IMR-90 (cell line): ENCODE data around the gene LSM14A. TPM values are rescaled to one million over a fixed set of nuclear protein-coding genes. Genes with fewer than 3 reads are reported as not detected.

Source experiments
- ATAC-seq: fragments of 200-7000 bp; cut with Tn5 transposase; 2 replicates; pipeline ENCODE4 v1.9.1; 2020; ENCODE audit warnings: low read depth, mild to moderate bottlenecking, moderate library complexity
- BruUV-seq: library from RNA; stranded (reverse); fragments of 400-500 nt; replicated peaks from 2 replicates; lab custom pipeline; 2021; lab: Mats Ljungman, UMichigan
- CTCF ChIA-PET: fragments of 300-600 bp; formaldehyde crosslinking; extraction: SDS; loops from one replicate; lab custom pipeline; 2021; ENCODE audit warnings: antibody characterized with exemption; lab: Yijun Ruan, JAX
- POLR2A ChIA-PET: fragments of 300-600 bp; sonication (Branson Sonifier 250); formaldehyde crosslinking; loops from one replicate; lab custom pipeline; 2022; ENCODE audit warnings: antibody characterized with exemption; ENCODE audit not compliant: unreplicated experiment; lab: Charles Lee
- DNase-seq: peaks from one replicate; pipeline ENCODE4 v3.0.0; 2013
- H2AFZ ChIP-seq: replicated peaks from 2 replicates; pipeline ENCODE3; 2013; ENCODE audit warnings: low read length, mild to moderate bottlenecking; ENCODE audit not compliant: poor library complexity
- H2AK5ac ChIP-seq: 2 replicates; pipeline ENCODE4 v1.6.1; 2013; ENCODE audit warnings: low read depth, low read length, inconsistent platforms
- H2AK9ac ChIP-seq: replicated peaks from 2 replicates; pipeline ENCODE3; 2013; ENCODE audit warnings: mild to moderate bottlenecking, low read depth, low read length, moderate library complexity; ENCODE audit not compliant: poor library complexity
- H2BK120ac ChIP-seq: 2 replicates; pipeline ENCODE4 v1.6.1; 2013; ENCODE audit warnings: low read depth, low read length, inconsistent platforms
- H2BK15ac ChIP-seq: 3 replicates; pipeline ENCODE4 v1.6.1; 2013; ENCODE audit warnings: low read depth, low read length, inconsistent platforms
- H2BK20ac ChIP-seq: 2 replicates; pipeline ENCODE4 v1.6.1; 2013; ENCODE audit warnings: low read depth, mild to moderate bottlenecking, inconsistent platforms, low read length, moderate library complexity
- H2BK5ac ChIP-seq: 2 replicates; pipeline ENCODE4 v1.6.1; 2013; ENCODE audit warnings: mild to moderate bottlenecking, low read depth, low read length, inconsistent platforms; ENCODE audit not compliant: poor library complexity, severe bottlenecking
- H3K14ac ChIP-seq: replicated peaks from 2 replicates; pipeline ENCODE4 v1.6.1; 2013; ENCODE audit warnings: low read depth, low read length, inconsistent platforms
- H3K18ac ChIP-seq: 2 replicates; pipeline ENCODE4 v1.6.1; 2013; ENCODE audit warnings: low read depth, low read length, control low read depth
- H3K23ac ChIP-seq: 2 replicates; pipeline ENCODE4 v1.6.1; 2013; ENCODE audit warnings: low read depth, low read length, inconsistent platforms
- H3K27ac ChIP-seq: 2 replicates; pipeline ENCODE4 v1.5.1; 2013; ENCODE audit warnings: mild to moderate bottlenecking, control low read depth, low read length; ENCODE audit not compliant: insufficient read depth
- H3K27me3 ChIP-seq: 2 replicates; pipeline ENCODE4 v1.6.1; 2013; ENCODE audit warnings: low read length; ENCODE audit not compliant: control insufficient read depth, insufficient read depth
- H3K36me3 ChIP-seq: 2 replicates; pipeline ENCODE4 v1.6.1; 2013; ENCODE audit warnings: low read length, mixed read lengths; ENCODE audit not compliant: control insufficient read depth, insufficient read depth
- H3K4ac ChIP-seq: 2 replicates; pipeline ENCODE4 v1.6.1; 2013; ENCODE audit warnings: low read depth, low read length, inconsistent platforms
- H3K4me1 ChIP-seq: 2 replicates; pipeline ENCODE4 v1.6.1; 2013; ENCODE audit warnings: low read length, mixed read lengths; ENCODE audit not compliant: control insufficient read depth, insufficient read depth
- H3K4me2 ChIP-seq: 2 replicates; pipeline ENCODE4 v1.6.1; 2013; ENCODE audit warnings: low read depth, mild to moderate bottlenecking, control low read depth, low read length, moderate library complexity
- H3K4me3 ChIP-seq: 2 replicates; pipeline ENCODE4 v1.5.1; 2013; ENCODE audit warnings: low read depth, mild to moderate bottlenecking, control low read depth, low read length, moderate library complexity; ENCODE audit not compliant: insufficient read depth
- H3K56ac ChIP-seq: 2 replicates; pipeline ENCODE4 v1.6.1; 2013; ENCODE audit warnings: low read length, inconsistent platforms; ENCODE audit not compliant: insufficient read depth; ENCODE audit errors: extremely low read depth
- H3K79me1 ChIP-seq, 2 experiments: 2 replicates each; pipeline ENCODE4 v1.6.1; 2013; ENCODE audit warnings: low read length in 2 of 2, inconsistent platforms in 1 of 2, low read depth in 1 of 2
- H3K9ac ChIP-seq: 2 replicates; pipeline ENCODE4 v1.6.1; 2013; ENCODE audit warnings: low read depth, low read length, control low read depth
- H3K9me1 ChIP-seq: 2 replicates; pipeline ENCODE4 v1.6.1; 2013; ENCODE audit warnings: low read length, inconsistent platforms; ENCODE audit not compliant: insufficient read depth
- H3K9me3 ChIP-seq: 2 replicates; pipeline ENCODE4 v1.6.1; 2013; ENCODE audit warnings: low read length; ENCODE audit not compliant: control insufficient read depth, insufficient read depth
- H4K20me1 ChIP-seq: 2 replicates; pipeline ENCODE4 v1.6.1; 2013; ENCODE audit warnings: low read length, inconsistent platforms; ENCODE audit not compliant: insufficient read depth
- H4K5ac ChIP-seq: 2 replicates; pipeline ENCODE4 v1.6.1; 2013; ENCODE audit warnings: mild to moderate bottlenecking, low read depth, low read length, control low read depth
- H4K8ac ChIP-seq, 2 experiments: 2 replicates each; pipeline ENCODE4 v1.6.1; 2013; ENCODE audit warnings: low read depth in 2 of 2, low read length in 2 of 2, control low read depth in 1 of 2, inconsistent platforms in 1 of 2
- H4K91ac ChIP-seq: 2 replicates; pipeline ENCODE4 v1.6.1; 2013; ENCODE audit warnings: low read depth, low read length, inconsistent platforms; ENCODE audit not compliant: insufficient read depth
- CEBPB ChIP-seq: IDR thresholded peaks from 2 replicates; pipeline ENCODE4 v1.6.1; 2012; ENCODE audit warnings: low read depth, low read length, improper control_type of control experiment
- FOS ChIP-seq: fragments of 150-350 bp; IDR thresholded peaks from 2 replicates; pipeline ENCODE4 v1.6.1; 2016; ENCODE audit warnings: low read depth, low read length
- MAZ ChIP-seq: IDR thresholded peaks from 2 replicates; pipeline ENCODE4 v1.6.1; 2012; ENCODE audit warnings: low read depth, mild to moderate bottlenecking, low read length, improper control_type of control experiment, moderate library complexity, borderline replicate concordance
- MXI1 ChIP-seq: IDR thresholded peaks from 2 replicates; pipeline ENCODE4 v1.6.1; 2012; ENCODE audit warnings: low read depth, mild to moderate bottlenecking, low read length, moderate library complexity, borderline replicate concordance
- POLR2A ChIP-seq: IDR thresholded peaks from 2 replicates; pipeline ENCODE4 v1.6.1; 2012; ENCODE audit warnings: mild to moderate bottlenecking, low read depth, low read length
- RCOR1 ChIP-seq: IDR thresholded peaks from 2 replicates; pipeline ENCODE4 v1.6.1; 2012; ENCODE audit warnings: mild to moderate bottlenecking, low read length, improper control_type of control experiment; ENCODE audit not compliant: insufficient replicate concordance
- WGBS, 2 experiments: methylation state at CpG; one replicate each; pipeline versions ENCODE4 v1.1.5 to v1.1.7; 2013; ENCODE audit warnings: missing lambda C conversion rate in 2 of 2; ENCODE audit not compliant: insufficient read length in 1 of 2; ENCODE audit errors: extremely low coverage in 2 of 2; 5-methylcytosine and 5-hydroxymethylcytosine counted together
- dilution Hi-C: fragments of 300-500 bp; cut with HindIII; formaldehyde crosslinking; loops from one replicate; pipeline ENCODE4 v1.14.3; 2018; ENCODE audit warnings: low sequenced_read_pairs; ENCODE audit not compliant: unreplicated experiment
- in situ Hi-C: fragments of 300-500 bp; cut with MboI; formaldehyde crosslinking; loops from 3 replicates; pipeline ENCODE4 v1.14.3; 2019; ENCODE audit warnings: low sequenced_read_pairs, inconsistent platforms, mixed read lengths
- intact Hi-C: fragments of 100-400 bp; cut with micrococcal nuclease; formaldehyde crosslinking; loops from 2 replicates; pipeline ENCODE4 v1.10.0; 2022
- polyA plus RNA-seq, 3 experiments: library from polyadenylated mRNA; depleted of rRNA; stranded (reverse); fragments of >200 nt; gene quantifications; 2 replicates each; pipeline ENCODE4 v1.2.3, GENCODE V29; 2012; ENCODE audit warnings: low replicate concordance in 1 of 3
- total RNA-seq: library from RNA; depleted of rRNA; stranded (reverse); fragments of >200 nt; gene quantifications from 2 replicates; pipeline ENCODE4 v1.2.3, GENCODE V29; 2012
- TF ChIP-seq, protein P1 (sequence below): fragments of 150-350 bp; IDR thresholded peaks from 2 replicates; pipeline ENCODE4 v1.6.1; 2017; ENCODE audit warnings: mild to moderate bottlenecking, antibody characterized with exemption, low read length, low read depth
- TF ChIP-seq, protein P2 (sequence below): fragments of 150-350 bp; IDR thresholded peaks from 2 replicates; pipeline ENCODE4 v1.6.1; 2016; ENCODE audit warnings: low read depth, mild to moderate bottlenecking, low read length, moderate library complexity, borderline replicate concordance

The LSM14A gene
- total and polyA plus RNA-seq, 2 of the 4 experiments (the other 2 are of a cell fraction): 44.3 to 54.8 TPM

DNA sequence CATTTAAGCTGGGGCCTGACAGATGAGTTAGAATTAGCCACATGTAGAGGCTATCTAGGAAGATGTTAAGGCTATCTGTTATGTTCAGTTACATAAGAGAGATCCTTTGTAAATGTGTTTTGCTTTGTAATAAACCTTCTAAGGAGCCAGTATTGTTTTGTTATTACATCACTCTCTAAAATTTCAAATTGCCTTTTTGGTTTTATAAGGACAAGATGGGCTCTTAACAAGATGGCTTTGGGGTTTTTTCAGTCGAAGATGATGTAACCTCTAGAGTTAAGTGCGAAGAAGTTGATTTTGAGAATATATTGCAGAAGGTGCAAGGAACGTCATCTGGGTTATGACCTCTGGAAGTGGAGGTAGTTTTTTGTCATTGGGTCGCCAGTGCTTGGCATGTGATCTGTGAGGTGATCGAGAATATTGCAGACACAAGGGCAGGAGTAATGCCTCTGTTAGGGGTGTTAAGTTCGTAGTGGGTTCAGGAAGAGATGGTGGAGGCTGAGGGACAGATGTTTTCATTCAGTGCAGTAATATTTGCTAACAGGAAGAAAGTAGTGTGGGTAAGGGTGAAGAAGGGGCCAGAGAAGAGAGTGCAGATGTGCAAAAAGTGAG is 12.7 kb downstream of the LSM14A start:
- Histone ChIP-seq H4K5ac (no peak overlapping the region), H3K9me3 (no peaks in the 10 kb centered on the region), H3K18ac (no peak overlapping the region), H3K27me3 (no peaks in the 10 kb centered on the region), H2BK120ac (no peak overlapping the region), H3K56ac (no peak overlapping the region), H3K27ac (no peak overlapping the region), H3K9me1 (peaks cover 18% of the 10 kb centered on the region), H3K9ac (no peak overlapping the region), H3K23ac (no peak overlapping the region; the same call in 1 of the 2 replicates), H2BK20ac (no peak overlapping the region), H2AK5ac (no peak overlapping the region), H3K79me1 (peaks cover 7 to 77% of the 10 kb centered on the region in 2 experiments), H2BK15ac (no peak overlapping the region), H3K4me1 (peaks cover 16% of the 10 kb centered on the region), H4K91ac (no peak overlapping the region), H2AK9ac (no peak overlapping the region), H3K4me3 (no peak overlapping the region), H3K14ac (no peak overlapping the region), H3K4ac (no peak overlapping the region), H4K8ac (no peak overlapping the region), H3K4me2 (peak overlapping the region; percentile 63), H2BK5ac (no peak overlapping the region), H4K20me1 (peaks cover 100% of the 10 kb centered on the region), H3K36me3 (peaks cover 4% of the 10 kb centered on the region; the same call in 1 of the 2 replicates), H2AFZ (no peak overlapping the region)
- peak; percentile 34; the same call in 1 of the 2 replicates for ATAC-seq
- TF ChIP-seq, protein P1, sequence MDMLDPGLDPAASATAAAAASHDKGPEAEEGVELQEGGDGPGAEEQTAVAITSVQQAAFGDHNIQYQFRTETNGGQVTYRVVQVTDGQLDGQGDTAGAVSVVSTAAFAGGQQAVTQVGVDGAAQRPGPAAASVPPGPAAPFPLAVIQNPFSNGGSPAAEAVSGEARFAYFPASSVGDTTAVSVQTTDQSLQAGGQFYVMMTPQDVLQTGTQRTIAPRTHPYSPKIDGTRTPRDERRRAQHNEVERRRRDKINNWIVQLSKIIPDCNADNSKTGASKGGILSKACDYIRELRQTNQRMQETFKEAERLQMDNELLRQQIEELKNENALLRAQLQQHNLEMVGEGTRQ: no peak
- TF ChIP-seq, protein P2, sequence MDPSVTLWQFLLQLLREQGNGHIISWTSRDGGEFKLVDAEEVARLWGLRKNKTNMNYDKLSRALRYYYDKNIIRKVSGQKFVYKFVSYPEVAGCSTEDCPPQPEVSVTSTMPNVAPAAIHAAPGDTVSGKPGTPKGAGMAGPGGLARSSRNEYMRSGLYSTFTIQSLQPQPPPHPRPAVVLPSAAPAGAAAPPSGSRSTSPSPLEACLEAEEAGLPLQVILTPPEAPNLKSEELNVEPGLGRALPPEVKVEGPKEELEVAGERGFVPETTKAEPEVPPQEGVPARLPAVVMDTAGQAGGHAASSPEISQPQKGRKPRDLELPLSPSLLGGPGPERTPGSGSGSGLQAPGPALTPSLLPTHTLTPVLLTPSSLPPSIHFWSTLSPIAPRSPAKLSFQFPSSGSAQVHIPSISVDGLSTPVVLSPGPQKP: no peak
- no peak for TF ChIP-seq MAZ
- no peak for TF ChIP-seq CEBPB
- no peak for TF ChIP-seq RCOR1
- no peak for TF ChIP-seq MXI1
- TF ChIP-seq POLR2A: no peak
- TF ChIP-seq FOS: no peak
- DNase-seq: no peak
- no TSS peak for BruUV-seq
- in situ Hi-C loops (no loop called here), intact Hi-C loops (loop anchor here (5.0 kb wide), 1 partner anchor 37 kb away; no protein-coding TSS in a partner anchor), dilution Hi-C loops (no loop called here)
- 43% methylated on average over 6 of the region's 6 CpGs; no CpG with 5 or more reads in 1 of the 2 experiments for WGBS, 2 experiments
- CTCF ChIA-PET: no interaction called here
- POLR2A ChIA-PET: no interaction called here
